Fibroblast of skin of abdomen (primary cell): Measurements from ENCODE around the gene UGT1A10.

Experiments used
- DNase-seq: peaks from one replicate; pipeline ENCODE4 v3.0.0-alpha.2; 2013

The UGT1A10 gene

GRCh38 chr2:233780771-233781170 is 144.5 kb downstream of the UGT1A10 start:
- no peak for DNase-seq

GRCh38 chr2:233789554-233789953 is 153.3 kb downstream of the UGT1A10 start:
- DNase-seq = no peak

GRCh38 chr2:233791151-233791882 is 155.1 kb downstream of the UGT1A10 start:
- no peak for DNase-seq

- DNase-seq = no peak
Measured at GRCh38 chr2:233791883-233792329, 155.7 kb downstream of the UGT1A10 start.

GRCh38 chr2:233792720-233793119 is 156.5 kb downstream of the UGT1A10 start:
- DNase-seq = no peak

- DNase-seq = no peak
Measured at GRCh38 chr2:233793465-233794127, 157.3 kb downstream of the UGT1A10 start.

- DNase-seq = no peak
Measured at GRCh38 chr2:233794128-233794658, 157.9 kb downstream of the UGT1A10 start.

GRCh38 chr2:233795735-233796171 is 159.5 kb downstream of the UGT1A10 start:
- no peak for DNase-seq

- no peak for DNase-seq
Measured at GRCh38 chr2:233796254-233796653, 160.0 kb downstream of the UGT1A10 start.

GRCh38 chr2:233798335-233799086 is 162.3 kb downstream of the UGT1A10 start:
- DNase-seq = no peak

- no peak for DNase-seq
Measured at GRCh38 chr2:233799087-233799665, 162.9 kb downstream of the UGT1A10 start.

- DNase-seq = no peak
Measured at GRCh38 chr2:233799716-233800115, 163.5 kb downstream of the UGT1A10 start.

GRCh38 chr2:233800208-233800607 is 164.0 kb downstream of the UGT1A10 start:
- DNase-seq = no peak

GRCh38 chr2:233801357-233802131 is 165.3 kb downstream of the UGT1A10 start:
- no peak for DNase-seq

GRCh38 chr2:233802132-233802815 is 166.0 kb downstream of the UGT1A10 start:
- DNase-seq = no peak

GRCh38 chr2:233803292-233803911 is 167.2 kb downstream of the UGT1A10 start:
- no peak for DNase-seq

- DNase-seq = no peak
Measured at GRCh38 chr2:233803994-233804393, 167.7 kb downstream of the UGT1A10 start.

- DNase-seq = no peak
Measured at GRCh38 chr2:233807215-233807865, 171.1 kb downstream of the UGT1A10 start.

- DNase-seq = no peak
Measured at GRCh38 chr2:233807966-233808935, 172.0 kb downstream of the UGT1A10 start.
